Heart right ventricle (tissue), 16 donors: ENCODE measurements around the gene ANTXR1. TPM values are rescaled to one million over a fixed set of nuclear protein-coding genes. Genes with fewer than 3 reads are reported as not detected.

ENCODE experiments used
- ATAC-seq, 8 donors: fragments of 200-7000 bp; cut with Tn5 transposase; one replicate each; pipeline ENCODE4 v1.9.1; 2020; ENCODE audit warnings: mild to moderate bottlenecking in 8 of 8, moderate library complexity in 8 of 8, moderate number of reproducible peaks in 1 of 8
- DNase-seq, 2 donors: peaks; one replicate each; pipeline ENCODE4 v3.0.0-alpha.2; 2020
- H3K27ac ChIP-seq, 10 donors: fragments of 200-600 bp; sonication (generic) in 2 of 10; one replicate each; pipeline versions ENCODE4 v1.5.0 to v1.8.0; 2020 to 2022; ENCODE audit warnings: mild to moderate bottlenecking in 3 of 10
- H3K27me3 ChIP-seq, 7 donors: fragments of 200-600 bp; one replicate each; pipeline ENCODE4 v1.8.0; 2021 to 2022; ENCODE audit warnings: mild to moderate bottlenecking in 2 of 7
- H3K36me3 ChIP-seq, 9 donors: fragments of 200-600 bp; sonication (generic) in 1 of 9; one replicate each; pipeline versions ENCODE4 v1.5.0 to v1.8.0; 2020 to 2022; ENCODE audit warnings: mild to moderate bottlenecking in 2 of 9
- H3K4me1 ChIP-seq, 9 donors: fragments of 200-600 bp; sonication (generic) in 1 of 9; one replicate each; pipeline versions ENCODE4 v1.5.0 to v1.8.0; 2020 to 2022; ENCODE audit warnings: mild to moderate bottlenecking in 4 of 9
- H3K4me3 ChIP-seq, 10 donors: fragments of 200-600 bp; sonication (generic) in 2 of 10; one replicate each; pipeline versions ENCODE4 v1.5.0 to v1.8.0; 2020 to 2022; ENCODE audit warnings: mild to moderate bottlenecking in 7 of 10, moderate library complexity in 2 of 10
- H3K9me3 ChIP-seq, 11 donors: fragments of 200-600 bp in 10 of 11; sonication (generic) in 2 of 11; one replicate each; pipeline versions ENCODE4 v1.5.0 to v1.8.0; 2013 to 2022; ENCODE audit warnings: mild to moderate bottlenecking in 2 of 11, control low read depth in 1 of 11, moderate library complexity in 1 of 11
- CTCF ChIP-seq, 9 donors: fragments of 200-600 bp; sonication (generic) in 2 of 9; IDR thresholded peaks; one replicate each; pipeline versions ENCODE4 v1.5.0 to v1.8.0; 2021 to 2022; ENCODE audit warnings: antibody characterized with exemption in 9 of 9, mild to moderate bottlenecking in 5 of 9, moderate library complexity in 1 of 9
- WGBS, 2 donors: extraction: QIAGEN DNeasy Blood & Tissue Kit; methylation state at CpG; one replicate each; pipeline ENCODE4 v1.1.7; 2013; ENCODE audit warnings: inconsistent platforms in 1 of 2; 5-methylcytosine and 5-hydroxymethylcytosine counted together
- intact Hi-C, 10 donors: fragments of 100-400 bp; cut with DNase I; formaldehyde crosslinking; loops; one replicate each; pipeline versions ENCODE4 v1.11.1 to v1.14.2; 2022
- polyA plus RNA-seq, 2 donors: library from polyadenylated mRNA; stranded (reverse); fragments of 200-250 nt; gene quantifications; one replicate each; pipeline ENCODE4 v1.2.3, GENCODE V29; 2013
- total RNA-seq, 10 donors: library from RNA; stranded (reverse); fragmentation: NEBNext Ultra II Directional in 3 of 10; extraction: Animal tissue kit (Norgen Biotek cat#: 25700) in 3 of 10; gene quantifications; one replicate each; pipeline versions ENCODE4 v1.2.1 to v1.2.4, GENCODE V29; 2021 to 2023
- donor health status: Arrhythmogenic right ventricular cardiomyopathy.
- donor health status: ischemic (EF 13 %, LVEDD 7.1; RV severe dilation, severe dysfunction).
- donor health status: healthy with polysubstance abuse.
- donor health status: DM: no; HTN: yes; CAD: no.
- donor health status: DM: no; HTN: no; CAD: no.
- donor health status: ischemic (EF 25% LVEDD 6.9; RV normal size, moderate dysfunction).
- donor health status: ischemic (EF 25% LVEDD 5.7; RV mildly dilated, moderate dysfunction).
- donor health status: healthy.
- donor health status: DM: yes; HTN: yes; CAD: no.
- donor health status: Ischemic cardiomyopathy.
- donor health status: ischemic (EF 35%, LVEDD 5.7; RV mildly dilated, moderate dysfunction).
- donor health status: nonischemic (EF 11% LVEDD 7.7; RV severe dilation, severe dysfunction).
- donor health status: DM: yes; HTN: yes; CAD: no.
- donor health status: PGD.
- donor health status: ischemic (EF 29% LVEDD 5.4; RV normal size, mild dysfunction).
- donor health status: nonischemic (EF 23%, LVEDD 6.1; RV moderate dilation, normal function).

Gene ANTXR1
- total and polyA plus RNA-seq, 12 donors: 8.9 to 33.1 (median 24.1) TPM

GRCh38 chr2:69221512-69221911 is 208.5 kb downstream of the ANTXR1 start:
- H3K36me3 ChIP-seq: no peaks in the 10 kb centered on the region
- no peak for TF ChIP-seq CTCF (IDR thresholded peaks at IDR 0.05)
- no peaks in the 10 kb centered on the region for H3K9me3 ChIP-seq
- H3K27ac ChIP-seq: peak overlapping the region in 4 of 10 donors; percentile 1 to 57 (median 33)
- DNase-seq: no peak
- no peaks in the 10 kb centered on the region for H3K27me3 ChIP-seq
- no peak overlapping the region for H3K4me3 ChIP-seq
- ATAC-seq: no peak
- H3K4me1 ChIP-seq: peaks cover 6 to 52% (median 34%) of the 10 kb centered on the region in 9 donors
- intact Hi-C loops: no loop called here

GRCh38 chr2:69221960-69222751 is 209.2 kb downstream of the ANTXR1 start:
- Histone ChIP-seq H3K27ac (peak overlapping the region in 7 of 10 donors; percentile 1 to 57 (median 30)), H3K4me1 (peaks cover 6 to 46% (median 28%) of the 10 kb centered on the region in 9 donors), H3K9me3 (no peaks in the 10 kb centered on the region), H3K36me3 (no peaks in the 10 kb centered on the region), H3K4me3 (no peak overlapping the region), H3K27me3 (no peaks in the 10 kb centered on the region)
- no peak for TF ChIP-seq CTCF (IDR thresholded peaks at IDR 0.05)
- DNase-seq: no peak
- 79% methylated on average over 6 of the region's 6 CpGs for WGBS, 2 donors
- intact Hi-C loops: no loop called here
- peak in 7 of 8 donors; percentile 16 to 51 (median 31) for ATAC-seq

GRCh38 chr2:69222953-69223658 is 210.1 kb downstream of the ANTXR1 start:
- H3K36me3 ChIP-seq: no peaks in the 10 kb centered on the region
- no peaks in the 10 kb centered on the region for H3K9me3 ChIP-seq
- peak overlapping the region in 4 of 10 donors; percentile 8 to 57 (median 38) for H3K27ac ChIP-seq
- no peak overlapping the region for H3K4me3 ChIP-seq
- 49 to 57% methylated on average over 3 of the region's 3 CpGs for WGBS, 2 donors
- peak; percentile 62 to 67 for DNase-seq
- intact Hi-C loops: no loop called here
- TF ChIP-seq CTCF (IDR thresholded peaks at IDR 0.05): no peak
- peak in 6 of 8 donors; percentile 24 to 78 (median 49) for ATAC-seq
- peaks cover 6 to 38% (median 25%) of the 10 kb centered on the region in 9 donors for H3K4me1 ChIP-seq
- H3K27me3 ChIP-seq: no peaks in the 10 kb centered on the region

- intact Hi-C loops: no loop called here
- WGBS, 2 donors: 84 to 88% methylated on average over 6 of the region's 6 CpGs
- DNase-seq: no peak
- Histone ChIP-seq H3K27ac (peak overlapping the region in 2 of 10 donors; percentile 26 to 47), H3K4me3 (no peak overlapping the region), H3K9me3 (no peaks in the 10 kb centered on the region), H3K36me3 (no peaks in the 10 kb centered on the region), H3K27me3 (no peaks in the 10 kb centered on the region), H3K4me1 (peaks cover 6 to 36% (median 25%) of the 10 kb centered on the region in 9 donors)
- no peak for TF ChIP-seq CTCF (IDR thresholded peaks at IDR 0.05)
- ATAC-seq: no peak
Observed at GRCh38 chr2:69223759-69224511, 211.0 kb downstream of the ANTXR1 start.
